Liver (tissue), 9 donors: ENCODE results near the gene CEACAM6. TPM values are rescaled to one million over a fixed set of nuclear protein-coding genes. Genes with fewer than 3 reads are reported as not detected.
A peak's percentile ranks its signal among the peaks of the same experiment; 100 is the strongest.

ENCODE experiments used
- DNase-seq: peaks from one replicate; pipeline ENCODE4 v3.0.0-alpha.2; 2017; ENCODE audit warnings: low spot score
- H3K27ac ChIP-seq, 2 donors: one replicate each; pipeline ENCODE4 v1.7.0; 2013; ENCODE audit warnings: inconsistent platforms in 2 of 2, low read length in 2 of 2, control low read depth in 1 of 2, low read depth in 1 of 2, mild to moderate bottlenecking in 1 of 2
- H3K27me3 ChIP-seq, 4 donors: one replicate each; pipeline versions ENCODE4 v1.6.1 to v1.7.0; 2013; ENCODE audit warnings: low read length in 3 of 4, inconsistent platforms in 1 of 4, mild to moderate bottlenecking in 1 of 4, moderate library complexity in 1 of 4; ENCODE audit not compliant: control insufficient read depth in 4 of 4, insufficient read depth in 4 of 4
- H3K36me3 ChIP-seq, 4 donors: one replicate each; pipeline versions ENCODE4 v1.6.1 to v1.7.0; 2013; ENCODE audit warnings: low read length in 3 of 4, mild to moderate bottlenecking in 3 of 4, low read depth in 1 of 4, moderate library complexity in 1 of 4; ENCODE audit not compliant: control insufficient read depth in 4 of 4, insufficient read depth in 3 of 4
- H3K4me1 ChIP-seq, 4 donors: one replicate each; pipeline versions ENCODE4 v1.6.1 to v1.7.0; 2013; ENCODE audit warnings: low read length in 3 of 4, mild to moderate bottlenecking in 3 of 4, moderate library complexity in 1 of 4; ENCODE audit not compliant: control insufficient read depth in 4 of 4, insufficient read depth in 4 of 4
- H3K4me3 ChIP-seq, 3 donors: one replicate each; pipeline versions ENCODE4 v1.6.1 to v1.7.0; 2013; ENCODE audit warnings: low read length in 3 of 3, control low read depth in 1 of 3, low read depth in 1 of 3, mild to moderate bottlenecking in 1 of 3
- H3K9ac ChIP-seq, 2 donors: one replicate each; pipeline ENCODE4 v1.7.0; 2013; ENCODE audit warnings: low read length in 2 of 2, mild to moderate bottlenecking in 2 of 2, moderate library complexity in 2 of 2, control low read depth in 1 of 2, low read depth in 1 of 2
- H3K9me3 ChIP-seq, 4 donors: one replicate each; pipeline versions ENCODE4 v1.6.1 to v1.7.0; 2013; ENCODE audit warnings: low read length in 3 of 4; ENCODE audit not compliant: control insufficient read depth in 4 of 4
- EGR1 ChIP-seq, 2 donors: IDR thresholded peaks; 2 replicates each; pipeline ENCODE4 v1.6.1; 2016 to 2018; ENCODE audit warnings: antibody characterized with exemption in 2 of 2, low read depth in 2 of 2
- FOXA1 ChIP-seq: IDR thresholded peaks from 2 replicates; pipeline ENCODE4 v1.6.1; 2016; ENCODE audit warnings: antibody characterized with exemption
- FOXA2 ChIP-seq: IDR thresholded peaks from 2 replicates; pipeline ENCODE4 v1.6.1; 2016; ENCODE audit warnings: antibody characterized with exemption
- GABPA ChIP-seq, 2 donors: IDR thresholded peaks in 1 of 2; conservative IDR thresholded peaks in 1 of 2; 2 replicates each; pipeline ENCODE4 v1.6.1; 2016; ENCODE audit warnings: antibody characterized with exemption in 2 of 2, mild to moderate bottlenecking in 1 of 2, moderate library complexity in 1 of 2
- HNF4A ChIP-seq, 2 donors: conservative IDR thresholded peaks; 2 replicates each; pipeline ENCODE4 v1.6.1; 2016; ENCODE audit warnings: antibody characterized with exemption in 2 of 2, mild to moderate bottlenecking in 2 of 2
- HNF4G ChIP-seq: IDR thresholded peaks from 2 replicates; pipeline ENCODE4 v1.6.1; 2016; ENCODE audit warnings: antibody characterized with exemption
- JUND ChIP-seq, 2 donors: IDR thresholded peaks; 2 replicates each; pipeline ENCODE4 v1.6.1; 2016; ENCODE audit warnings: antibody characterized with exemption in 2 of 2
- NR2F2 ChIP-seq: IDR thresholded peaks from 2 replicates; pipeline ENCODE4 v1.6.1; 2016; ENCODE audit warnings: antibody characterized with exemption
- RAD21 ChIP-seq, 2 donors: IDR thresholded peaks; 2 replicates each; pipeline ENCODE4 v1.6.1; 2016; ENCODE audit warnings: antibody characterized with exemption in 2 of 2, mild to moderate bottlenecking in 2 of 2
- RXRA ChIP-seq, 2 donors: IDR thresholded peaks; 2 replicates each; pipeline ENCODE4 v1.6.1; 2017 to 2018; ENCODE audit warnings: antibody characterized with exemption in 2 of 2, mild to moderate bottlenecking in 1 of 2
- SP1 ChIP-seq: IDR thresholded peaks from 2 replicates; pipeline ENCODE4 v1.6.1; 2018; ENCODE audit warnings: antibody characterized with exemption, mild to moderate bottlenecking
- TAF1 ChIP-seq: conservative IDR thresholded peaks from 2 replicates; pipeline ENCODE4 v1.6.1; 2016; ENCODE audit warnings: antibody characterized with exemption, mild to moderate bottlenecking
- YY1 ChIP-seq: IDR thresholded peaks from 2 replicates; pipeline ENCODE4 v1.6.1; 2016; ENCODE audit warnings: antibody characterized with exemption, mild to moderate bottlenecking
- ZBTB33 ChIP-seq: IDR thresholded peaks from 2 replicates; pipeline ENCODE4 v1.6.1; 2016; ENCODE audit warnings: antibody characterized with exemption
- WGBS: extraction: QIAGEN DNeasy Blood & Tissue Kit; methylation state at CpG from one replicate; pipeline ENCODE4 v1.1.7; 2013; 5-methylcytosine and 5-hydroxymethylcytosine counted together
- polyA plus RNA-seq, 2 donors: library from polyadenylated mRNA; stranded (reverse) in 1 of 2; unstranded in 1 of 2; fragments of 200-250 nt in 1 of 2; fragments of >200 nt in 1 of 2; fragmentation: Nextera tagmentation in 1 of 2; extraction: Ambion mirVana in 1 of 2; gene quantifications; one replicate each; pipeline versions ENCODE4 v1.2.1 to v1.2.3, GENCODE V29; 2013 to 2015
- total RNA-seq, 2 donors: library from RNA; depleted of rRNA; stranded (reverse); fragments of >200 nt; gene quantifications; one replicate each; pipeline ENCODE4 v1.2.3, GENCODE V29; 2014
- TF ChIP-seq, protein P1 (sequence below): fragments of 150-350 bp; IDR thresholded peaks from 2 replicates; pipeline ENCODE4 v1.5.1; 2017; ENCODE audit warnings: improper control_type of control experiment, low read depth, low read length; ENCODE audit not compliant: missing input control
- TF ChIP-seq, protein P2 (sequence below): IDR thresholded peaks from 2 replicates; pipeline ENCODE4 v1.6.1; 2016; ENCODE audit warnings: antibody characterized with exemption
- TF ChIP-seq, protein P3 (sequence below): IDR thresholded peaks from 2 replicates; pipeline ENCODE4 v1.6.1; 2016; ENCODE audit warnings: antibody characterized with exemption, mild to moderate bottlenecking
- TF ChIP-seq, protein P4 (sequence below): IDR thresholded peaks from 2 replicates; pipeline ENCODE4 v1.6.1; 2016; ENCODE audit warnings: antibody characterized with exemption
- donor health status: healthy.
- donor health status: healthy.
- donor health status: healthy.
- donor health status: healthy.
- donor health status: healthy.

The CEACAM6 gene
- total and polyA plus RNA-seq, 4 donors, result 0.08 to 2.4 (median 0.28) TPM; not detected in 1

GRCh38 chr19:41746593-41747227, 8.6 kb upstream of the CEACAM6 start:
- H3K9ac ChIP-seq, result no peak overlapping the region
- H3K4me1 ChIP-seq, result no peaks in the 10 kb centered on the region
- no peaks in the 10 kb centered on the region for H3K36me3 ChIP-seq
- H3K27ac ChIP-seq, result no peak overlapping the region
- peaks cover 0 to 5% (median 2%) of the 10 kb centered on the region in 4 donors for H3K27me3 ChIP-seq
- TF ChIP-seq, protein P1, sequence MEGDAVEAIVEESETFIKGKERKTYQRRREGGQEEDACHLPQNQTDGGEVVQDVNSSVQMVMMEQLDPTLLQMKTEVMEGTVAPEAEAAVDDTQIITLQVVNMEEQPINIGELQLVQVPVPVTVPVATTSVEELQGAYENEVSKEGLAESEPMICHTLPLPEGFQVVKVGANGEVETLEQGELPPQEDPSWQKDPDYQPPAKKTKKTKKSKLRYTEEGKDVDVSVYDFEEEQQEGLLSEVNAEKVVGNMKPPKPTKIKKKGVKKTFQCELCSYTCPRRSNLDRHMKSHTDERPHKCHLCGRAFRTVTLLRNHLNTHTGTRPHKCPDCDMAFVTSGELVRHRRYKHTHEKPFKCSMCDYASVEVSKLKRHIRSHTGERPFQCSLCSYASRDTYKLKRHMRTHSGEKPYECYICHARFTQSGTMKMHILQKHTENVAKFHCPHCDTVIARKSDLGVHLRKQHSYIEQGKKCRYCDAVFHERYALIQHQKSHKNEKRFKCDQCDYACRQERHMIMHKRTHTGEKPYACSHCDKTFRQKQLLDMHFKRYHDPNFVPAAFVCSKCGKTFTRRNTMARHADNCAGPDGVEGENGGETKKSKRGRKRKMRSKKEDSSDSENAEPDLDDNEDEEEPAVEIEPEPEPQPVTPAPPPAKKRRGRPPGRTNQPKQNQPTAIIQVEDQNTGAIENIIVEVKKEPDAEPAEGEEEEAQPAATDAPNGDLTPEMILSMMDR, result peak; percentile 38
- TF ChIP-seq, protein P2, sequence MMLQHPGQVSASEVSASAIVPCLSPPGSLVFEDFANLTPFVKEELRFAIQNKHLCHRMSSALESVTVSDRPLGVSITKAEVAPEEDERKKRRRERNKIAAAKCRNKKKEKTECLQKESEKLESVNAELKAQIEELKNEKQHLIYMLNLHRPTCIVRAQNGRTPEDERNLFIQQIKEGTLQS, result no peak
- TF ChIP-seq TAF1 (no peak), RAD21 (IDR thresholded peaks at IDR 0.05) (peak; percentile 73 to 79), FOXA2 (no peak)
- H3K4me3 ChIP-seq, result no peak overlapping the region
- 17% methylated on average over 11 of the region's 11 CpGs for WGBS
- DNase-seq, result no peak
- no peaks in the 10 kb centered on the region for H3K9me3 ChIP-seq

DNA sequence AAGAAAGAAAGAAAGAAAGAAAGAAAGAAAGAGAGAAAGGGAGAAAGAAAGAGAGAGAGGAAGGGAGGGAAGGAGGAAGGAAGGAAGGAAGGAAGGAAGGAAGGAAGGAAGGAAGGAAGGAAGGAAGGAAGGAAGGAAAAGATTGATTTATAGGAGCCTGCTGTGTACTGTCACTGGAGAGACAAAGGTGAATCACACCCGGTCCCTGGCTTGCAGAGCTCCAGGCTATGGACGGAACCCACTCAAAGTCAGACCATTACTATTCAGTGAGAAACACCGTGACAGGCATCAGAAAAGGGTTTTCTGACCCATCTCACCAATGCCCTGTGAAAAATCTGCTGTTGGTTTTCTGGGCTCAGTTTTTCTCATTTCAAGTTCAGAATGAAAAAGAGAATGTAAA, 7.3 kb upstream of the CEACAM6 start:
- no peak overlapping the region for H3K9ac ChIP-seq
- WGBS, result 46% methylated on average over 3 of the region's 3 CpGs
- no peaks in the 10 kb centered on the region for H3K36me3 ChIP-seq
- H3K4me3 ChIP-seq, result no peak overlapping the region
- H3K27me3 ChIP-seq, result peaks cover 0 to 10% (median 3%) of the 10 kb centered on the region in 4 donors
- no peak for DNase-seq
- H3K27ac ChIP-seq, result no peak overlapping the region
- TF ChIP-seq SP1 (no peak), FOXA2 (no peak), EGR1 (IDR thresholded peaks at IDR 0.05; ENCODE audit: low read depth in 2 of 2) (no peak), HNF4G (no peak), YY1 (no peak), RAD21 (IDR thresholded peaks at IDR 0.05) (no peak), HNF4A (conservative IDR thresholded peaks at IDR 0.05) (no peak), TAF1 (no peak), NR2F2 (no peak), GABPA (IDR thresholded peaks at IDR 0.05 in 1 of 2, conservative IDR thresholded peaks at IDR 0.05 in 1 of 2) (no peak), JUND (IDR thresholded peaks at IDR 0.05) (no peak), ZBTB33 (no peak), FOXA1 (no peak), RXRA (IDR thresholded peaks at IDR 0.05) (no peak)
- TF ChIP-seq, protein P1, result no peak
- TF ChIP-seq, protein P2, result no peak
- TF ChIP-seq, protein P3, sequence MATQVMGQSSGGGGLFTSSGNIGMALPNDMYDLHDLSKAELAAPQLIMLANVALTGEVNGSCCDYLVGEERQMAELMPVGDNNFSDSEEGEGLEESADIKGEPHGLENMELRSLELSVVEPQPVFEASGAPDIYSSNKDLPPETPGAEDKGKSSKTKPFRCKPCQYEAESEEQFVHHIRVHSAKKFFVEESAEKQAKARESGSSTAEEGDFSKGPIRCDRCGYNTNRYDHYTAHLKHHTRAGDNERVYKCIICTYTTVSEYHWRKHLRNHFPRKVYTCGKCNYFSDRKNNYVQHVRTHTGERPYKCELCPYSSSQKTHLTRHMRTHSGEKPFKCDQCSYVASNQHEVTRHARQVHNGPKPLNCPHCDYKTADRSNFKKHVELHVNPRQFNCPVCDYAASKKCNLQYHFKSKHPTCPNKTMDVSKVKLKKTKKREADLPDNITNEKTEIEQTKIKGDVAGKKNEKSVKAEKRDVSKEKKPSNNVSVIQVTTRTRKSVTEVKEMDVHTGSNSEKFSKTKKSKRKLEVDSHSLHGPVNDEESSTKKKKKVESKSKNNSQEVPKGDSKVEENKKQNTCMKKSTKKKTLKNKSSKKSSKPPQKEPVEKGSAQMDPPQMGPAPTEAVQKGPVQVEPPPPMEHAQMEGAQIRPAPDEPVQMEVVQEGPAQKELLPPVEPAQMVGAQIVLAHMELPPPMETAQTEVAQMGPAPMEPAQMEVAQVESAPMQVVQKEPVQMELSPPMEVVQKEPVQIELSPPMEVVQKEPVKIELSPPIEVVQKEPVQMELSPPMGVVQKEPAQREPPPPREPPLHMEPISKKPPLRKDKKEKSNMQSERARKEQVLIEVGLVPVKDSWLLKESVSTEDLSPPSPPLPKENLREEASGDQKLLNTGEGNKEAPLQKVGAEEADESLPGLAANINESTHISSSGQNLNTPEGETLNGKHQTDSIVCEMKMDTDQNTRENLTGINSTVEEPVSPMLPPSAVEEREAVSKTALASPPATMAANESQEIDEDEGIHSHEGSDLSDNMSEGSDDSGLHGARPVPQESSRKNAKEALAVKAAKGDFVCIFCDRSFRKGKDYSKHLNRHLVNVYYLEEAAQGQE, result no peak
- TF ChIP-seq, protein P4, sequence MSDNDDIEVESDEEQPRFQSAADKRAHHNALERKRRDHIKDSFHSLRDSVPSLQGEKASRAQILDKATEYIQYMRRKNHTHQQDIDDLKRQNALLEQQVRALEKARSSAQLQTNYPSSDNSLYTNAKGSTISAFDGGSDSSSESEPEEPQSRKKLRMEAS, result no peak
- H3K9me3 ChIP-seq, result no peaks in the 10 kb centered on the region
- H3K4me1 ChIP-seq, result no peaks in the 10 kb centered on the region
